Ishikawa (cell line): Measurements from ENCODE around the gene IL17RC.

Experiments used
- CEBPB ChIP-seq: IDR thresholded peaks from 2 replicates; pipeline ENCODE4 v1.6.1; 2012
- CREB1 ChIP-seq: IDR thresholded peaks from 2 replicates; pipeline ENCODE4 v1.6.1; 2012; ENCODE audit warnings: low read depth
- EGR1 ChIP-seq: IDR thresholded peaks from 2 replicates; pipeline ENCODE4 v1.6.1; 2012
- EP300 ChIP-seq: IDR thresholded peaks from 2 replicates; pipeline ENCODE4 v1.6.1; 2012; ENCODE audit warnings: borderline replicate concordance
- FOXM1 ChIP-seq: IDR thresholded peaks from 2 replicates; pipeline ENCODE4 v1.6.1; 2012; ENCODE audit warnings: low read depth, borderline replicate concordance
- NFIC ChIP-seq: IDR thresholded peaks from 2 replicates; pipeline ENCODE4 v1.6.1; 2012
- RAD21 ChIP-seq: IDR thresholded peaks from 2 replicates; pipeline ENCODE4 v1.6.1; 2012; ENCODE audit warnings: low read depth
- TAF1 ChIP-seq: IDR thresholded peaks from 2 replicates; pipeline ENCODE4 v1.6.1; 2012; ENCODE audit warnings: low read depth, mild to moderate bottlenecking
- TCF12 ChIP-seq: IDR thresholded peaks from 2 replicates; pipeline ENCODE4 v1.6.1; 2012; ENCODE audit warnings: low read depth
- TEAD4 ChIP-seq: IDR thresholded peaks from 2 replicates; pipeline ENCODE4 v1.6.1; 2012
- YY1 ChIP-seq: IDR thresholded peaks from 2 replicates; pipeline ENCODE4 v1.6.1; 2012; ENCODE audit warnings: low read depth
- ZBTB7A ChIP-seq: IDR thresholded peaks from 2 replicates; pipeline ENCODE4 v1.6.1; 2012; ENCODE audit warnings: low read depth
- TF ChIP-seq, protein P1 (sequence below): IDR thresholded peaks from 2 replicates; pipeline ENCODE4 v1.6.1; 2012
- TF ChIP-seq, protein P2 (sequence below): IDR thresholded peaks from 2 replicates; pipeline ENCODE4 v1.6.1; 2012
- TF ChIP-seq, protein P3 (sequence below): IDR thresholded peaks from 2 replicates; pipeline ENCODE4 v1.6.1; 2012; ENCODE audit warnings: low read depth, mild to moderate bottlenecking

Gene IL17RC

DNA sequence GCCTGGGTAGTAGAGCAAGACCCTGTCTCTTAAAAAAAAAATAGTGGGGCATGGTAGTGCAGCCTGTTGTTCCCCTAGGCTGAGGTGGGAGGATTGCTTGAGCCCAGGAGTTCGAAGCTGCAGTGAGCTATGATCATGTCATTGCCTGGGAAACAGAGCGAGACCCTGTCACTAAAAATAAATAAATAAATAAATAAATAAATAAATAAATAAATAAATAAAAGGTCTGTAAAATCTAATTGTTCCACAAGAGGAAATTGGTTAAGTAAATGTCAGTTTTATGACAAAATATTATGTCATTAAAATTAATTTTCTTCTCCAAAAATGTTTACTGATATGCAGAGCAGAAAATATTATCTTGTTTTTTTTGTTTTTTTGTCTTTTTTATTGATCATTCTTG lies 22.1 kb downstream of the IL17RC start:
- TF ChIP-seq, protein P1, sequence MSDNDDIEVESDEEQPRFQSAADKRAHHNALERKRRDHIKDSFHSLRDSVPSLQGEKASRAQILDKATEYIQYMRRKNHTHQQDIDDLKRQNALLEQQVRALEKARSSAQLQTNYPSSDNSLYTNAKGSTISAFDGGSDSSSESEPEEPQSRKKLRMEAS, result no peak
- TF ChIP-seq CREB1 (no peak), CEBPB (no peak), TAF1 (no peak), EGR1 (no peak), FOXM1 (no peak), RAD21 (no peak), YY1 (no peak), ZBTB7A (no peak), TEAD4 (no peak), TCF12 (no peak), EP300 (no peak), NFIC (no peak)
- TF ChIP-seq, protein P2, sequence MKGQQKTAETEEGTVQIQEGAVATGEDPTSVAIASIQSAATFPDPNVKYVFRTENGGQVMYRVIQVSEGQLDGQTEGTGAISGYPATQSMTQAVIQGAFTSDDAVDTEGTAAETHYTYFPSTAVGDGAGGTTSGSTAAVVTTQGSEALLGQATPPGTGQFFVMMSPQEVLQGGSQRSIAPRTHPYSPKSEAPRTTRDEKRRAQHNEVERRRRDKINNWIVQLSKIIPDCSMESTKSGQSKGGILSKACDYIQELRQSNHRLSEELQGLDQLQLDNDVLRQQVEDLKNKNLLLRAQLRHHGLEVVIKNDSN, result no peak
- TF ChIP-seq, protein P3, sequence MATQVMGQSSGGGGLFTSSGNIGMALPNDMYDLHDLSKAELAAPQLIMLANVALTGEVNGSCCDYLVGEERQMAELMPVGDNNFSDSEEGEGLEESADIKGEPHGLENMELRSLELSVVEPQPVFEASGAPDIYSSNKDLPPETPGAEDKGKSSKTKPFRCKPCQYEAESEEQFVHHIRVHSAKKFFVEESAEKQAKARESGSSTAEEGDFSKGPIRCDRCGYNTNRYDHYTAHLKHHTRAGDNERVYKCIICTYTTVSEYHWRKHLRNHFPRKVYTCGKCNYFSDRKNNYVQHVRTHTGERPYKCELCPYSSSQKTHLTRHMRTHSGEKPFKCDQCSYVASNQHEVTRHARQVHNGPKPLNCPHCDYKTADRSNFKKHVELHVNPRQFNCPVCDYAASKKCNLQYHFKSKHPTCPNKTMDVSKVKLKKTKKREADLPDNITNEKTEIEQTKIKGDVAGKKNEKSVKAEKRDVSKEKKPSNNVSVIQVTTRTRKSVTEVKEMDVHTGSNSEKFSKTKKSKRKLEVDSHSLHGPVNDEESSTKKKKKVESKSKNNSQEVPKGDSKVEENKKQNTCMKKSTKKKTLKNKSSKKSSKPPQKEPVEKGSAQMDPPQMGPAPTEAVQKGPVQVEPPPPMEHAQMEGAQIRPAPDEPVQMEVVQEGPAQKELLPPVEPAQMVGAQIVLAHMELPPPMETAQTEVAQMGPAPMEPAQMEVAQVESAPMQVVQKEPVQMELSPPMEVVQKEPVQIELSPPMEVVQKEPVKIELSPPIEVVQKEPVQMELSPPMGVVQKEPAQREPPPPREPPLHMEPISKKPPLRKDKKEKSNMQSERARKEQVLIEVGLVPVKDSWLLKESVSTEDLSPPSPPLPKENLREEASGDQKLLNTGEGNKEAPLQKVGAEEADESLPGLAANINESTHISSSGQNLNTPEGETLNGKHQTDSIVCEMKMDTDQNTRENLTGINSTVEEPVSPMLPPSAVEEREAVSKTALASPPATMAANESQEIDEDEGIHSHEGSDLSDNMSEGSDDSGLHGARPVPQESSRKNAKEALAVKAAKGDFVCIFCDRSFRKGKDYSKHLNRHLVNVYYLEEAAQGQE, result no peak

DNA sequence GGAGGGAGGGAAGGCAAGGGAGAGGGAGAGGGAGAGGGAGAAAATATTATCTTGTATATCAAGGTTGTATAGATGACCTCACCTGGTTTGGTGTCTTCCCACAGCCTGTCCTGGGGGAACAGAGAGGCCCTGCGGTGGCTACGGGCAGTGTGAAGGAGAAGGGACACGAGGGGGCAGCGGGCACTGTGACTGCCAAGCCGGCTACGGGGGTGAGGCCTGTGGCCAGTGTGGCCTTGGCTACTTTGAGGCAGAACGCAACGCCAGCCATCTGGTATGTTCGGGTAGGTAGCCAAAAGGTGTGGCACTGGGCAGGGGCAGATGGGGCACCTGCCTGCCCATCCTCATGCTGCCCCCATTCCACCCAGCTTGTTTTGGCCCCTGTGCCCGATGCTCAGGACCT lies 23.8 kb downstream of the IL17RC start:
- TF ChIP-seq TEAD4, result no peak

DNA sequence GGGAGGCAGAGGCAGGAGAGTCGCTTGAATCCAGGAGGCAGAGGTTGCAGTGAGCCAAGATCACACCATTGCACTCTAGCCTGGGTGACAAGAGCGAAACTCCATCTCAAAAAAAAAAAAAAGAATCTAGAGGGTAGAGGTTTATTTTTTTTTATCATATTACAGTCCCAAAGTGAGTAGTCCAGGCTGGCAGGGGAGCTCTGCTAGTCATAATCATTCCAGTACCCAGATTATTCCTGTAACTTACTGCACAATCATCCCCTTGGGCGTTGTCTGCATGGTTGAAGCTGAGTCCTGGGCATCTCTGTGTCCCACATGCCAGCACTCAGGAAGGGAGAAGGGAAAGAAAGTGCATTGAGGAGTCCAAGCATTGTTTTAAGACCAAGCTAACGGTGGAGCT lies 25.3 kb downstream of the IL17RC start:
- TF ChIP-seq CEBPB, result no peak
- TF ChIP-seq CREB1, result no peak
- no peak for TF ChIP-seq TAF1
- no peak for TF ChIP-seq TCF12
- TF ChIP-seq, protein P2, result no peak
- TF ChIP-seq FOXM1, result no peak
- TF ChIP-seq, protein P1, result no peak
- no peak for TF ChIP-seq RAD21
- no peak for TF ChIP-seq EGR1
- no peak for TF ChIP-seq TEAD4
- TF ChIP-seq ZBTB7A, result no peak
- TF ChIP-seq NFIC, result no peak
- TF ChIP-seq EP300, result no peak
- no peak for TF ChIP-seq YY1
- TF ChIP-seq, protein P3, result no peak

DNA sequence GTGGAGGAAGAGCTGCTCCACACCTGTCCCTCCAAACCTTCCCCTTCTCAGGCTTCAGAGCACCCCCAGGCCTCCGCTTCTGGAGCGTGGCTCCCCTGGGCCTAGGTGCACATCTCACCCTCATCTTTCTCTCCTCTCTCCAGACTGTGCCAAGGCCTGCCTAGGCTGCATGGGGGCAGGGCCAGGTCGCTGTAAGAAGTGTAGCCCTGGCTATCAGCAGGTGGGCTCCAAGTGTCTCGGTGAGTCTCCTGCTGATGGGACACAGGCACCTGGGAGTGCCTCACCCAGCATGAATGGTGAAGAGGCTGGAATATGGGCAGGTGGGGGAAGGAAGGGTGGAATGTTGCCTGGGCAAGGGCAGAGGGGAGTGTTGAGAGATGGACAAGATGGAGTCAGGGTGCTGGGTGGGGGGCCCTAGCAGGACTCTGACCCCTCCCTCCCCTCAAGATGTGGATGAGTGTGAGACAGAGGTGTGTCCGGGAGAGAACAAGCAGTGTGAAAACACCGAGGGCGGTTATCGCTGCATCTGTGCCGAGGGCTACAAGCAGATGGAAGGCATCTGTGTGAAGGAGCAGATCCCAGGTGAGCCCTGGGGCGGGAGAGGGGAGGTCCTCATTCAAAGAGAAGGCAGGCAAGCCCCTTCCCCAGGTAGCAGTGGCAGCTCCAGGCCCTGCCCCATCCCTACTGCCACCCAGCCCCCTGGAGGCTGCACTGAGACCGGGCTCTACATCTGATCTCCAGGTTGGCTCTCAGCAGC lies 26.2 kb downstream of the IL17RC start:
- TF ChIP-seq YY1 (no peak), TAF1 (no peak), EP300 (no peak), FOXM1 (no peak), EGR1 (no peak), ZBTB7A (no peak), NFIC (no peak), CEBPB (no peak)
- TF ChIP-seq, protein P2, result no peak
- TF ChIP-seq, protein P1, result no peak
- TF ChIP-seq, protein P3, result no peak
